ACC112 (cell line): ENCODE measurements around the gene HDHD3.
"Not testable (repeated sequence)": the region's sequence is repeated elsewhere in the genome, so short reads cannot be mapped to it uniquely, and the experiment has no call there.

Experiments
- H2AFZ ChIP-seq: fragments of 200-600 bp; sonication (generic); one replicate; pipeline ENCODE4 v1.6.0; 2017; ENCODE audit warnings: antibody characterized with exemption, low read length; ENCODE audit not compliant: unreplicated experiment
- H3K27ac ChIP-seq: fragments of 200-600 bp; sonication (generic); 2 replicates; pipeline ENCODE4 v1.5.1; 2014; ENCODE audit warnings: low read depth, mild to moderate bottlenecking, antibody characterized with exemption, low read length, moderate library complexity
- H3K27me3 ChIP-seq: fragments of 200-600 bp; sonication (generic); 2 replicates; pipeline ENCODE4 v1.6.1; 2014; ENCODE audit warnings: mild to moderate bottlenecking, antibody characterized with exemption, low read length, moderate library complexity, mixed read lengths; ENCODE audit not compliant: insufficient read depth
- H3K36me3 ChIP-seq: fragments of 200-600 bp; sonication (generic); 2 replicates; pipeline ENCODE4 v1.6.1; 2016; ENCODE audit warnings: mild to moderate bottlenecking, antibody characterized with exemption, low read length, moderate library complexity, mixed read lengths; ENCODE audit not compliant: insufficient read depth
- H3K4me1 ChIP-seq: fragments of 200-600 bp; sonication (generic); one replicate; pipeline ENCODE4 v1.6.1; 2016; ENCODE audit warnings: low read length, mixed read lengths; ENCODE audit not compliant: insufficient read depth, unreplicated experiment, control insufficient read depth
- H3K4me3 ChIP-seq: fragments of 200-600 bp; sonication (generic); 2 replicates; pipeline ENCODE4 v1.5.1; 2014; ENCODE audit warnings: mild to moderate bottlenecking, low read depth, low read length
- H3K79me2 ChIP-seq: fragments of 200-600 bp; sonication (generic); one replicate; pipeline ENCODE4 v1.6.0; 2016; ENCODE audit warnings: low read length; ENCODE audit not compliant: control insufficient read depth, unreplicated experiment, insufficient read depth

HDHD3 gene

GRCh38 chr9:113376634-113377567, at the start of gene HDHD3:
TSS of gene HDHD3 (minus strand) at chr9:113376986. CDS start at chr9:113374354, 2,632 bp downstream.
- no peaks in the 10 kb centered on the region for H3K79me2 ChIP-seq
- no peak within 1 kb of the TSS for H3K27ac ChIP-seq
- H3K4me1 ChIP-seq = peaks cover 6% of the 10 kb centered on the region
- peaks cover 10% of the 10 kb centered on the region; the same call in 1 of the 2 replicates for H3K36me3 ChIP-seq
- H3K4me3 ChIP-seq = peak within 1 kb of the TSS; percentile 89
- H2AFZ ChIP-seq = peak within 1 kb of the TSS; percentile 83
- no peaks in the 10 kb centered on the region for H3K27me3 ChIP-seq

- Histone ChIP-seq H3K27ac (no peak overlapping the region), H3K4me3 (no peak overlapping the region), H3K27me3 (no peaks in the 10 kb centered on the region; the same call in 1 of the 2 replicates), H3K4me1 (no peaks in the 10 kb centered on the region), H3K79me2 (no peaks in the 10 kb centered on the region), H2AFZ (no peak overlapping the region), H3K36me3 (no peaks in the 10 kb centered on the region)
Observed at GRCh38 chr9:113425072-113425471, 48.3 kb upstream of the HDHD3 start.

- H2AFZ ChIP-seq = no peak overlapping the region
- H3K4me3 ChIP-seq = no peak overlapping the region
- H3K36me3 ChIP-seq = no peaks in the 10 kb centered on the region
- H3K27me3 ChIP-seq = no peaks in the 10 kb centered on the region; the same call in 1 of the 2 replicates
- H3K79me2 ChIP-seq = no peaks in the 10 kb centered on the region
- H3K4me1 ChIP-seq = no peaks in the 10 kb centered on the region
- no peak overlapping the region for H3K27ac ChIP-seq
Observed at GRCh38 chr9:113421726-113422125, 44.9 kb upstream of the HDHD3 start.

- Histone ChIP-seq H3K4me3 (no peak overlapping the region), H3K4me1 (no peaks in the 10 kb centered on the region), H3K36me3 (no peaks in the 10 kb centered on the region), H3K79me2 (no peaks in the 10 kb centered on the region), H3K27me3 (no peaks in the 10 kb centered on the region), H2AFZ (no peak overlapping the region), H3K27ac (no peak overlapping the region)
Observed at GRCh38 chr9:113417370-113417769, 40.6 kb upstream of the HDHD3 start.

- no peak overlapping the region for H3K4me3 ChIP-seq
- H3K79me2 ChIP-seq = no peaks in the 10 kb centered on the region
- H3K4me1 ChIP-seq = no peaks in the 10 kb centered on the region
- no peaks in the 10 kb centered on the region for H3K27me3 ChIP-seq
- H2AFZ ChIP-seq = no peak overlapping the region
- no peaks in the 10 kb centered on the region for H3K36me3 ChIP-seq
- no peak overlapping the region for H3K27ac ChIP-seq
Observed at GRCh38 chr9:113416149-113416721, 39.4 kb upstream of the HDHD3 start.

GRCh38 chr9:113410207-113410864, 33.5 kb upstream of the HDHD3 start, which contains the start of the genes C9orf43 and POLE3:
TSS of gene C9orf43 (plus strand) at chr9:113410747. CDS start at chr9:113413494, 2,747 bp downstream.
TSS of gene POLE3 (minus strand) at chr9:113410675. CDS start at chr9:113410293, 382 bp downstream.
- Histone ChIP-seq H3K27me3 (no peaks in the 10 kb centered on the region), H3K27ac (peak within 1 kb of the TSS; percentile 93), H3K36me3 (peaks cover 12% of the 10 kb centered on the region), H3K4me3 (peak within 1 kb of the TSS; percentile 84), H2AFZ (peak within 1 kb of the TSS; percentile 97), H3K79me2 (peaks cover 30% of the 10 kb centered on the region), H3K4me1 (peaks cover 14% of the 10 kb centered on the region)

GRCh38 chr9:113409883-113410206, 33.1 kb upstream of the HDHD3 start:
- Histone ChIP-seq H3K4me3 (peak overlapping the region; percentile 84), H2AFZ (peak overlapping the region; percentile 36), H3K4me1 (peaks cover 14% of the 10 kb centered on the region)

GRCh38 chr9:113409481-113409880, 32.7 kb upstream of the HDHD3 start:
- H3K4me1 ChIP-seq = peaks cover 14% of the 10 kb centered on the region
- H3K79me2 ChIP-seq = peaks cover 30% of the 10 kb centered on the region
- H3K4me3 ChIP-seq = peak overlapping the region; percentile 84
- H3K36me3 ChIP-seq = peaks cover 12% of the 10 kb centered on the region
- peak overlapping the region; percentile 36 for H2AFZ ChIP-seq
- no peaks in the 10 kb centered on the region for H3K27me3 ChIP-seq
- H3K27ac ChIP-seq = peak overlapping the region; percentile 93

More at GRCh38 chr9:113409883-113410206, 33.1 kb upstream of the HDHD3 start:
- H3K79me2 ChIP-seq = peaks cover 30% of the 10 kb centered on the region
- H3K27me3 ChIP-seq = no peaks in the 10 kb centered on the region
- H3K27ac ChIP-seq = peak overlapping the region; percentile 93
- peaks cover 12% of the 10 kb centered on the region for H3K36me3 ChIP-seq

GRCh38 chr9:113406873-113407511, 30.2 kb upstream of the HDHD3 start:
- not testable (repeated sequence) for H3K27ac ChIP-seq, H2AFZ ChIP-seq, H3K4me3 ChIP-seq, H3K27me3 ChIP-seq
- peaks cover 14% of the 10 kb centered on the region for H3K4me1 ChIP-seq
- H3K36me3 ChIP-seq = peaks cover 12% of the 10 kb centered on the region
- H3K79me2 ChIP-seq = peaks cover 30% of the 10 kb centered on the region

- H3K4me1 ChIP-seq = peaks cover 14% of the 10 kb centered on the region
- peaks cover 12% of the 10 kb centered on the region for H3K36me3 ChIP-seq
- H3K79me2 ChIP-seq = peaks cover 30% of the 10 kb centered on the region
- not testable (repeated sequence) for H2AFZ ChIP-seq, H3K27me3 ChIP-seq, H3K27ac ChIP-seq, H3K4me3 ChIP-seq
Observed at GRCh38 chr9:113406353-113406752, 29.6 kb upstream of the HDHD3 start.
